ENCODE data around the gene AGBL3.
A peak's percentile ranks its signal among the peaks of the same experiment; 100 is the strongest.
"Not testable (repeated sequence)": the region's sequence is repeated elsewhere in the genome, so short reads cannot be mapped to it uniquely, and the experiment has no call there.

AGBL3 gene

GRCh38 chr7:135076882-135077281, 90.6 kb downstream of the AGBL3 start:
- no peak for DNase-seq (ENCODE audit: low spot score)

DNA sequence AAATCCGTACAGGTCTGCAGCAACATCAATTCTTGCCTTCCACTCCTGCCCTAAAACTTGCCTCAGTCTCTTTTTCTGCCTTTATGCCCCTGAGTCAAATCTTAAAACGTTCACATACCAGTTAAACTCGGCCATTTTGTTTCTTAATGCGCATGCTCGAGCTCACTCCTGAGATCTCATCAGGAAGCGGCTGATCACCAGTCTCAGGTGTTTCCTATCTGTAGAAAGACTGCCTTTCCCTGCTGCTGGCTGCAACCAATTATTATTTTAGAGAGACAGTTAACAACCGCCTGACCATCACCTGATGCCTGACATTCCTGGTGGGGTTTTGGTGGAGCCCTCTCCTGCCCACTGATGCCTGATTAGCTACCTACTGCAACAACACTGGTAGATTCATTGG, 91.3 kb downstream of the AGBL3 start:
- no peak for DNase-seq (ENCODE audit: low spot score)

GRCh38 chr7:135078051-135078450, 91.7 kb downstream of the AGBL3 start:
- no peak for DNase-seq (ENCODE audit: low spot score)

DNA sequence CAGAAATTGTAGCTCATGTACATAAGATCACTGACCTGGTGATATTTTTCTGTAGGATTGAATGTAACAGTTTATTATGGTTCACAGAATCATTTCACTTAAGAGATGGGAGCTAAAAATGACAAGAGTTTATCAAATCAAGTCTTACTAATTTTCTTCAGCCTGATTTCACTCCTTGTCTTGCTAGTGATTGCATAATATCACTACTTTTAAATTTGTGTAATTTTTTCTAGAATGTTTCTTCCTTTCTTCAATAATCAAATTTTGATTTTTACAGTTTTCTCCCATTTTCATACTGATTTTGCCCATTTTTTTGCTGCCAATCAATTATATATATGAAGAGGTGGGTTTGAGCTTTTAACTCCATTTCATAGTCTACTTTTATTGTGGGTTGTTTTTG, 92.8 kb downstream of the AGBL3 start:
- DNase-seq (ENCODE audit: low spot score) = no peak

- DNase-seq (ENCODE audit: low spot score) = no peak
Measured at GRCh38 chr7:135083005-135083404, 96.7 kb downstream of the AGBL3 start.

- DNase-seq (ENCODE audit: low spot score) = no peak
Measured at GRCh38 chr7:135088566-135088965, 102.3 kb downstream of the AGBL3 start.

- no peak for DNase-seq (ENCODE audit: low spot score)
Measured at GRCh38 chr7:135091717-135092116, 105.4 kb downstream of the AGBL3 start.

DNA sequence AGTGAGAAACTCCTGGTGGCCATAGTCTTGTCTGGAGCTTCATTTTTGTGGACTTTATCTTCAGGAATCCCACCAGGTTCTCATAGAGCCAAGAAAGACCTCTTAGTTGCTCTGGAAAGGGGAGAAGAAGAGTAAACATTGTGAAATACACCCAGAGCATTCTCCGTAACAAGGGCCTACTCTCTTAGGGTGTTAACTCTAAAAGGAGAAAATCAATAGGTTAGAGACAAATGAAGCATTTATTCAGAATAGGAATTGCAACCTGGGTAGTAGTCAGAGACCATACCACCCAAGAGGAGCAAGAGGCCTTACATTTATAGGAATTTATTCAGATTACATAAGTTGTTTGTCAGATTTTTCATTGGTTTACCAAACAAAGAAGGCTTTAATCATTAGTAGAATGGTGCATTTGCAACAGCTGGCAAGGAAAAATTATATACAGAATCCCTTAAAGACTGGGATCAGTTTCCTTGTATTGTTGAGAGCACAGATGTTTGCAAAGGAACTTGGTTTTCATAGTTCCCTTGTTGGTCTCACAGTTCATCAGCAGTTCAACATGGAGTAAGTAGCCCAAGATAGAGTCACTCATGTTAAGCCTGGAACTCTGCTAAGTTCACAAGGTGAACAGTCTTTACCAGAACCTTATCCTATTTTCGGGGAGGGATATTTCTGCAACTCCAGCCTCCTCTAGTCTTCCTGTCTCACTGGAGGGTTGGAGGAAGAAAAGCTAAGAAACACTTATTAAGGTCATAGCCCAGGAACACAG, 108.3 kb downstream of the AGBL3 start:
- no peak for DNase-seq (ENCODE audit: low spot score)

DNA sequence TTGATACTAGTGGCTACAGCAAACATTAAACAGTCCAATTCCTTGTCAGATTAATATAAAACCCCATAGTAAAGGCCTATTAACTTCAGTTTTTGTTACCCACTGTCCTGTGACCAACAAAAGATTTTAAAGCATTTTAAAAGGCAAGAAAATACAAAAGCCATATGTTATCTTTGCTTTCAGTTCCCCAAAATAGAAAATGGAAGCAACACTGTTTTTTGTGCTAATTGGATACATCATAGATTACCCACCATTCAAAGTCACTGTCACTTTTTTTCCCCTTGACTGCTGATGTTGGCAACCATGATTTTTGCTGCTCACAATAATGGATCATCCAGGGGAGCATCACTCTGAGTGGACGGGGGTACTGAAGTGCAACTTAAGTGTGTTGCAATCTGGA, 109.1 kb downstream of the AGBL3 start:
- no peak for DNase-seq (ENCODE audit: low spot score)

GRCh38 chr7:135098391-135098790, 112.1 kb downstream of the AGBL3 start:
- peak; percentile 5 for DNase-seq (ENCODE audit: low spot score)

DNA sequence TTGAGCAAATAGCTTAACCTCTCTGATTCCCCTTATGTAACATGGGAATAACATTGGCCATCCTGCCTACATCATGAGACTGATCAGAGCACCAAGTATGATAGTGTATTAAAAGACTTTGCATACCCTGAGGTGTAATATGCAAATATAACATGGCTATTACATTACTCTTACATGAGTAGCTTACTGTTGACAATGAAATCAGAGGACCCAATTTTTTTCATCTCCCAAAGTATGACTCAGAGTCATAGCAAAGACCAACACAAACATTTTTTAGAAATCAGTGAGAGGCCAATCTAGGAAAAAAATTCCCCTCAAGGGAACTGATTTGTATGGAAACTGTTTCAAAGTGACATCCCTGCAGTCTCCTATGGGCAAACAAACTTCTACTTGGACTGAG, 114.5 kb downstream of the AGBL3 start:
- DNase-seq (ENCODE audit: low spot score) = no peak

DNA sequence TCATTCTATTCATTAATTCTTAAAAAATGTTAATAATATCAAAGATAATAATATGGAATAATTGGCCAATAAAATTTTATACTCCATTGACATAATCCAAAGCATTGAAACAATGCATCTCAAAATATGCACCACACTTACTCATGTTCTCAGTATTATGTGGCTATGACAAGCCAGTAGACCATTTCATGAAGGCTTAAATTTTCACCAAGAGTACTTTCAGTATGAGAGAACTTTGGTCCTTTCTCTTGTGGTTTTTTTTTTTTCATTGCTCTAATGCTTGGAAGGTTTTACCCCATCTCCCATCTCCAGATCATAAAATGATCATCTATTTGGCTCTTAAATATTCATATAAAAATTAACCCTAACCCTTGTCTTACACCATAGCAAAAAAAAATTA, 116.1 kb downstream of the AGBL3 start:
- DNase-seq (ENCODE audit: low spot score) = no peak

- no peak for DNase-seq (ENCODE audit: low spot score)
Measured at GRCh38 chr7:135109562-135109961, 123.3 kb downstream of the AGBL3 start.

GRCh38 chr7:135109976-135110375, 123.7 kb downstream of the AGBL3 start:
- no peak for DNase-seq (ENCODE audit: low spot score)

DNA sequence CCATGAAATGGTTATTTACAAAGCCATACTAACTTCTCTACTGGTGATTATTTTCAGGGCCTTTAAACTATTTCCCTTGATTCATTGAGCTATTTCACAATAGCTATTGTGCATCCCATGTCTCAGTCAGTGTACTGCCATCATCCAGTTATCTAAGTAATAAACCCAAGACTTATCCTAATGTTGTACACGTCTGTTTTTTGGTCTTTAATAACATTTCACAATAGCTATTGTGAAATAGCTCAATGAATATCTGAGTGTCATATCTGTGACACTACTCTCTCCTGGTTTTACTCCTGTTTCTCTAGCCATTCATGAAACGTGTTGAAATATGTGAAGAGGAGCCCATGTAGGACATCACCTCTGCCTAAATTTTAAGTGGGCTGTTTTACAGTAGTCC, 125.1 kb downstream of the AGBL3 start:
- DNase-seq (ENCODE audit: low spot score) = no peak

GRCh38 chr7:135114622-135115021, 128.3 kb downstream of the AGBL3 start:
- DNase-seq (ENCODE audit: low spot score) = no peak

DNA sequence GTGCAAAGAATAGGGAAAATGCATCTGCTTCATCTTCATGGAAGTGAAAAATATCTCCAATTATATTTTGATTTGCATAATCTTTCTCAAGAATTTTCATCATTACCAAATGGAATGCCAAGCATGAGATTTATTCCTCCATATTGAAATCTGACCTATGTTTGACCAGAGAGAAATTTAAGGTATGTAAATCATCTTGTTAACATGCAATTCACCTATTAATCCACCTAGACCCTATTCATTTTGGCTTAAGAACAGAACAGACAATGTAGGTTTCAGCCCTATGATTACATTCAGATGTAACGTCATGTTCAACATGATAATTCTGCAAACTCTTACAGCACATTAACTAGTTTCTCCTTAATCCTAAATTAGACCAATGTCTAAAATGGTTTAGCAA, 130.8 kb downstream of the AGBL3 start:
- DNase-seq (ENCODE audit: low spot score) = no peak

DNA sequence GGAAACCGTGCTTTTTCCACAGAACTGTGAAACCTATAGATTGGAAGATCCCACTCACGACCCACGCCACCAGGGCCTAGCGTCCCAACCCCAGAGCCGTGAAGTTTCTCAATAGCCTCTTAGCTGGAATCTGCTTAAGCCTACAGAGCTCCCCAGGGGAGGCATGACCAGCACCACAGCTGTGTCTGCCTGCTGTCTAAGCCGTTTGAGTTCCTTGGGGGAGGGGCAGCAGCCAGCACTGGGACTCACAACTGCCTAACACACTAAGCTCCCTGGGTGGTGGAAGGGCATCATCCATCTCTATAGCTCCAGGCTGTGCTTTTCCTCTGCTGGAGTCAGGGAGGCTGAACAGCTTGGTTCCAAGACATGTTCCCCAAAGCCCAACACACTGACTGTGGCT, 135.6 kb downstream of the AGBL3 start:
- no peak for DNase-seq (ENCODE audit: low spot score)

- not testable (repeated sequence) for DNase-seq (ENCODE audit: low spot score)
Measured at GRCh38 chr7:135124631-135125030, 138.3 kb downstream of the AGBL3 start.

GRCh38 chr7:135128931-135129330, 142.6 kb downstream of the AGBL3 start:
- no peak for DNase-seq (ENCODE audit: low spot score)

DNA sequence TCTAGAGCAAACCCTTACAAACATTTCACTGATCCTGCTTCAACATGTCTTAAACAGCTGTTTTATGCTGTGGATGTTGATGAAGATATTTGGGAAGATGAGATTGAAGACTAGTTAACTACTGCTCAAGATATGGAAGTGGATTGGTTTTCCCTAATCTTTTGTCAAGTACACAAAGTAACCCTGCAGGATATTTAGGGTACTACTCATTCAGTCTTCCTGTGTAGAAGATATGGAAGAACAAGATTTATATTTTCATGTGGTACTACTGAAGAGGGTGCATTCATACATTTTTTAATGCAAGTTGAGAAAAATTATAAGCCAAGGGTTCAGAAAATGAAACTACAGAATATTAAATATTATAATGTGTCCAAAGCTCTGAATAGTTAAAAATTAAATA, 143.3 kb downstream of the AGBL3 start:
- DNase-seq (ENCODE audit: low spot score) = no peak

- DNase-seq (ENCODE audit: low spot score) = no peak
Measured at GRCh38 chr7:135143885-135144668, 157.8 kb downstream of the AGBL3 start.

GRCh38 chr7:135147341-135147898, 161.1 kb downstream of the AGBL3 start:
- no peak for DNase-seq (ENCODE audit: low spot score)

Data from SW480 (cell line).